SK-N-SH (cell line): ENCODE results near the gene FAM163A. TPM values are rescaled to one million over a fixed set of nuclear protein-coding genes. Genes with fewer than 3 reads are reported as not detected.

Source experiments
- CTCF ChIA-PET: fragments of 300-600, 350-600 bp; formaldehyde crosslinking; extraction: SDS; loops from one replicate; lab custom pipeline; 2021; lab: Yijun Ruan, JAX
- POLR2A ChIA-PET: fragments of 350-600 bp; sonication (Branson Sonifier 250); formaldehyde crosslinking; extraction: SDS; loops from one replicate; lab custom pipeline; 2020; ENCODE audit warnings: antibody characterized with exemption, inconsistent platforms; lab: Yijun Ruan, JAX
- DNase-seq: peaks from one replicate; pipeline ENCODE4 v3.0.0; 2012
- H2AFZ ChIP-seq: fragments of 200-600 bp; sonication (generic); 2 replicates; pipeline ENCODE4 v1.8.1; 2016; ENCODE audit warnings: antibody characterized with exemption, mild to moderate bottlenecking, low read depth
- H3F3A ChIP-seq: fragments of 200-600 bp; sonication (generic); replicated peaks from 2 replicates; pipeline ENCODE3; 2016; ENCODE audit warnings: antibody characterized with exemption, mild to moderate bottlenecking; ENCODE audit not compliant: insufficient read depth
- H3K27ac ChIP-seq, 2 experiments: fragments of 200-500 bp in 1 of 2; fragments of 200-600 bp in 1 of 2; sonication (Bioruptor generic) in 1 of 2; sonication (generic), shearing (Covaris generic) in 1 of 2; 2 replicates each; pipeline versions ENCODE4 v1.5.1 to v1.6.1; 2014 to 2016; ENCODE audit warnings: low read depth in 2 of 2, inconsistent platforms in 1 of 2, low read length in 1 of 2, mild to moderate bottlenecking in 1 of 2, mixed read lengths in 1 of 2
- H3K27me3 ChIP-seq: fragments of 200-600 bp; sonication (generic), shearing (Covaris generic); 2 replicates; pipeline ENCODE4 v1.6.1; 2016; ENCODE audit warnings: mixed run types; ENCODE audit not compliant: insufficient read depth
- H3K36me3 ChIP-seq, 2 experiments: fragments of 200-500 bp in 1 of 2; fragments of 200-600 bp in 1 of 2; sonication (Bioruptor generic) in 1 of 2; sonication (generic) in 1 of 2; replicated peaks in 1 of 2; 2 replicates each; pipeline versions ENCODE3 to v1.5.1; 2014 to 2016; ENCODE audit warnings: low read length in 1 of 2, mild to moderate bottlenecking in 1 of 2; ENCODE audit not compliant: insufficient read depth in 2 of 2, control insufficient read depth in 1 of 2
- H3K4me1 ChIP-seq, 2 experiments: fragments of 200-500 bp in 1 of 2; fragments of 200-600 bp in 1 of 2; sonication (Bioruptor generic) in 1 of 2; sonication (generic), shearing (Covaris generic) in 1 of 2; 2 replicates each; pipeline versions ENCODE4 v1.5.1 to v1.6.1; 2014 to 2016; ENCODE audit warnings: low read depth in 1 of 2, low read length in 1 of 2, mixed run types in 1 of 2; ENCODE audit not compliant: insufficient read depth in 2 of 2, control insufficient read depth in 1 of 2
- H3K4me2 ChIP-seq: fragments of 200-600 bp; sonication (generic), shearing (Covaris generic); 2 replicates; pipeline ENCODE4 v1.6.1; 2017; ENCODE audit warnings: mixed run types
- H3K4me3 ChIP-seq, 2 experiments: fragments of 200-500 bp in 1 of 2; fragments of 200-600 bp in 1 of 2; sonication (Bioruptor generic) in 1 of 2; sonication (generic), shearing (Covaris generic) in 1 of 2; 2 replicates each; pipeline versions ENCODE4 v1.5.1 to v1.8.1; 2014 to 2016; ENCODE audit warnings: low read depth in 2 of 2, inconsistent platforms in 1 of 2, low read length in 1 of 2, mild to moderate bottlenecking in 1 of 2, mixed read lengths in 1 of 2, moderate library complexity in 1 of 2
- H3K79me2 ChIP-seq: fragments of 200-600 bp; sonication (generic); 2 replicates; pipeline ENCODE4 v1.8.1; 2017; ENCODE audit warnings: mild to moderate bottlenecking; ENCODE audit not compliant: insufficient read depth
- H3K9ac ChIP-seq: fragments of 200-600 bp; sonication (generic); 2 replicates; pipeline ENCODE4 v1.6.1; 2017; ENCODE audit warnings: mixed run types
- H3K9me2 ChIP-seq: fragments of 200-600 bp; sonication (generic); 2 replicates; pipeline ENCODE4 v1.6.1; 2017; ENCODE audit warnings: mixed run types
- H3K9me3 ChIP-seq: fragments of 200-600 bp; sonication (generic); 2 replicates; pipeline ENCODE4 v1.6.1; 2017; ENCODE audit warnings: mixed run types, mild to moderate bottlenecking, moderate library complexity
- H4K20me1 ChIP-seq: fragments of 200-600 bp; sonication (generic); 2 replicates; pipeline ENCODE4 v1.6.1; 2017; ENCODE audit warnings: mild to moderate bottlenecking, mixed run types; ENCODE audit not compliant: insufficient read depth
- CHD2 ChIP-seq: fragments of 150-350 bp; IDR thresholded peaks from 2 replicates; pipeline ENCODE4 v1.6.1; 2018; ENCODE audit warnings: low read length; ENCODE audit not compliant: partially characterized antibody
- EP300 ChIP-seq, 2 experiments: IDR thresholded peaks; 2 replicates each; pipeline versions ENCODE4 v1.4.0 to v1.6.1; 2012; ENCODE audit warnings: borderline replicate concordance in 1 of 2, low read depth in 1 of 2, low read length in 1 of 2
- GABPA ChIP-seq: IDR thresholded peaks from 2 replicates; pipeline ENCODE4 v1.4.0; 2012; ENCODE audit warnings: low read depth, mild to moderate bottlenecking
- GATA2 ChIP-seq: sonication (generic); formaldehyde crosslinking; IDR thresholded peaks from 2 replicates; pipeline ENCODE4 v1.5.0; 2020; ENCODE audit warnings: mild to moderate bottlenecking, missing genetic modification reagents
- JUND ChIP-seq: IDR thresholded peaks from 2 replicates; pipeline ENCODE4 v1.4.0; 2012
- MEF2A ChIP-seq: IDR thresholded peaks from 2 replicates; pipeline ENCODE4 v1.4.0; 2012; ENCODE audit warnings: low read depth, borderline replicate concordance
- MXI1 ChIP-seq: IDR thresholded peaks from 2 replicates; pipeline ENCODE4 v1.6.1; 2012; ENCODE audit warnings: mild to moderate bottlenecking, low read depth, low read length, improper control_type of control experiment
- NRF1 ChIP-seq: IDR thresholded peaks from 2 replicates; pipeline ENCODE4 v1.6.1; 2012; ENCODE audit warnings: low read depth, mild to moderate bottlenecking, low read length
- RAD21 ChIP-seq: IDR thresholded peaks from 2 replicates; pipeline ENCODE4 v1.6.1; 2012; ENCODE audit warnings: mild to moderate bottlenecking, low read length
- RCOR1 ChIP-seq: fragments of 150-350 bp; IDR thresholded peaks from 2 replicates; pipeline ENCODE4 v1.6.1; 2017; ENCODE audit warnings: antibody characterized with exemption, low read length
- REST ChIP-seq: IDR thresholded peaks from 2 replicates; pipeline ENCODE4 v1.6.1; 2012; ENCODE audit warnings: mild to moderate bottlenecking, low read depth, low read length, moderate library complexity
- RXRA ChIP-seq: IDR thresholded peaks from 2 replicates; pipeline ENCODE4 v1.4.0; 2012; ENCODE audit warnings: low read depth, mild to moderate bottlenecking, borderline replicate concordance
- SMC3 ChIP-seq: IDR thresholded peaks from 2 replicates; pipeline ENCODE4 v1.6.1; 2012; ENCODE audit warnings: low read depth, low read length, improper control_type of control experiment
- USF1 ChIP-seq: IDR thresholded peaks from 2 replicates; pipeline ENCODE4 v1.4.0; 2012; ENCODE audit warnings: low read depth, borderline replicate concordance
- WGBS: methylation state at CpG from one replicate; pipeline ENCODE4 v1.1.6; 2017; ENCODE audit warnings: low lambda C conversion rate; 5-methylcytosine and 5-hydroxymethylcytosine counted together
- polyA plus RNA-seq, 3 experiments: library from polyadenylated mRNA; depleted of rRNA; stranded (reverse); fragments of >200 nt; gene quantifications; 2 replicates each; pipeline ENCODE4 v1.2.3, GENCODE V29; 2012

Gene FAM163A
- polyA plus RNA-seq, 1 of the 3 experiments (the other 2 are of a cell fraction): 0.43 TPM

- ChIA-PET POLR2A (interaction anchor here (0.8 to 4.0 kb wide), 7 partner anchors 18 to 75 kb away, joined by 3 to 34 read pairs (median 4); no protein-coding TSS in a partner anchor), CTCF (interaction anchor here (1.0 to 8.2 kb wide), 10 partner anchors 9 to 79 kb away, joined by 3 to 87 read pairs (median 4); no protein-coding TSS in a partner anchor)
Observed at GRCh38 chr1:179785031-179785431, 41.9 kb downstream of the FAM163A start.

More at GRCh38 chr1:179785031-179785431, 41.9 kb downstream of the FAM163A start:
- H3K9ac ChIP-seq: no peak overlapping the region
- no peaks in the 10 kb centered on the region for H3K36me3 ChIP-seq
- H3K9me3 ChIP-seq: no peaks in the 10 kb centered on the region
- no peaks in the 10 kb centered on the region for H3K9me2 ChIP-seq
- H4K20me1 ChIP-seq: no peaks in the 10 kb centered on the region
- H3K27ac ChIP-seq: peak overlapping the region in 1 of 2 experiments; percentile 98; a peak in 2 of 4 replicates
- peak; percentile 32 for DNase-seq
- H3F3A ChIP-seq: no peaks in the 10 kb centered on the region
- H2AFZ ChIP-seq: no peak overlapping the region
- no peak overlapping the region for H3K4me3 ChIP-seq
- TF ChIP-seq GATA2 (CRISPR knock-in tag) (0 out of 2 replicates have a peak, but pooled peaks have one; percentile 9), CHD2 (peak; percentile 35), USF1 (no peak), REST (no peak), RCOR1 (peak; percentile 42; the same call in 1 of the 2 replicates), JUND (no peak), GABPA (no peak), MEF2A (no peak), RXRA (no peak), EP300 (IDR thresholded peaks at IDR 0.05; ENCODE audit: borderline replicate concordance in 1 of 2, low read depth in 1 of 2, low read length in 1 of 2) (peak in 1 of 2 experiments; percentile 80; a peak in 2 of 4 replicates), NRF1 (no peak), MXI1 (peak; percentile 32; the same call in 1 of the 2 replicates), RAD21 (peak; percentile 20; the same call in 1 of the 2 replicates), SMC3 (no peak)
- H3K4me1 ChIP-seq: peaks cover 0 to 84% of the 10 kb centered on the region in 2 experiments; a peak in 2 of 4 replicates
- peaks cover 16% of the 10 kb centered on the region; the same call in 1 of the 2 replicates for H3K27me3 ChIP-seq
- H3K79me2 ChIP-seq: no peaks in the 10 kb centered on the region
- H3K4me2 ChIP-seq: no peak overlapping the region
- WGBS: 32% methylated on average over 4 of the region's 4 CpGs
